ENCODE data around the gene RGS6.
"Not testable (repeated sequence)": the region's sequence is repeated elsewhere in the genome, so short reads cannot be mapped to it uniquely, and the experiment has no call there.

The RGS6 gene

DNA sequence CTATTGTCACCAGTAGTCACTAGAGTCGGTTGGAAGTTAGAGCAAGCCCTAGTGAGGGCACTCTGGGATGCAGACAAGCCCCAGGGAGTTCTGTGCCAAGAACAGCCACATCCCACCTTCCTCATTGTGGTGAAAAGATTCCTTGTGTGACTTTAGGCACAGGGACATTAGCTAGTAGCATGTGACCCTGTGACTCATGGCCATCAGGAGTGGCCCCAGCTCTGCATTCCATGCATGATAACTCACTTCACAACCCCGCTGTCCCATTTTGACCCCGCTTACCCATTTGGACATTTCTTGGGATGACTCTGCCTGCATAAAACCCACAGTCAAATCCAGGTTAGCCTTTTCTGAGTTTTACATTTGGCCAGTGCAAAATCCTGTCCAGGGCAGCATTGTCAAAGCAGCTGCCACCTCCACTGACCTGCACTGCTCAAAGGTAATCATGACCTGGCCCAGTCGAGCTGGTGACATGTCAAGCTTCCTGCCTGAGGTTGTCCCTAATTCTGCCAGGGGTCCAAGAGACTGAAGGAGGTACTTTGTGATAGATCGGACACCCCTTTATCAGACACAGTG is 531.1 kb downstream of the RGS6 start:
- DNase-seq: no peak

DNA sequence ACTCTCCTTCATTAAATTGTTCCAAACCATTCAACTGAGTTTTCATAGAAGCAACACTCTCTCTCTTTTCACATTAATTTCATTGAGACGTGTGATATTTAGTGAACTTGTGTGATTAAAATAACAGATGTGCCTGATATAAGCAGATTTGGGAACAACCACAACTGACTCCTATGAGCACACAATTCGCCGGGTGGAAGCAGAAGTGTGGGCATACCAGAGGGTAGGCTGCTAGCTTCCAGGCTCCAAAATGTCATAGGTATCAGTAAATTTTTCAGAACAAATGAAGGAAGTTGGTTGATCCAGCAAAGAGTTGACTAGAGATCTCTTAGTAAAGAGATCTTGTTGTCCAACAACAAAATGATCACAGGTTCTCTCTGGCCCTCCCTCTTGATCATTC is 532.0 kb downstream of the RGS6 start:
- DNase-seq: no peak

GRCh38 chr14:72466325-72466724 is 534.1 kb downstream of the RGS6 start:
- no peak for DNase-seq

- no peak for DNase-seq
These were observed 539.1 kb downstream of the RGS6 start for GRCh38 chr14:72471346-72471745.

- DNase-seq: no peak
These were observed 540.6 kb downstream of the RGS6 start for GRCh38 chr14:72472845-72473244.

- no peak for DNase-seq
These were observed 544.6 kb downstream of the RGS6 start for GRCh38 chr14:72476657-72477499.

DNA sequence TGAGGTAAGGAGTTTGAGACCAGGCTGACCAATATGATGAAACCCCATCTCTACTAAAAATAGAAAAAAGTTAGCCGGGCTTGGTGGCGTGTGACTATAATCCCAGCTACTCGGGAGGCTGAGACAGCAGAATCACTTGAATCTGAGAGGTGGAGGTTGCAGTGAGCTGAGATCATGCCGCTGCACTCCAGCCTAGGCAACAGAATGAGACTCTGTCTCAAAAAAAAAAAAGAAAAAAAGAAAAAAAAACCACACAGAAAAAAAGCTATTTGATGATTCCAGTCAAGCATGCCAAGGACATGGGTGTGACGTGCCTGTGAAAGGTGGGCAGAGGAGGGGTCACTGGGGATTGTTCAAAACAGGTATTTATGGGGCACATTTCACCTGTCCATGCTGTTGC is 545.3 kb downstream of the RGS6 start:
- not testable (repeated sequence) for DNase-seq

GRCh38 chr14:72478471-72478893 is 546.3 kb downstream of the RGS6 start:
- DNase-seq: no peak

DNA sequence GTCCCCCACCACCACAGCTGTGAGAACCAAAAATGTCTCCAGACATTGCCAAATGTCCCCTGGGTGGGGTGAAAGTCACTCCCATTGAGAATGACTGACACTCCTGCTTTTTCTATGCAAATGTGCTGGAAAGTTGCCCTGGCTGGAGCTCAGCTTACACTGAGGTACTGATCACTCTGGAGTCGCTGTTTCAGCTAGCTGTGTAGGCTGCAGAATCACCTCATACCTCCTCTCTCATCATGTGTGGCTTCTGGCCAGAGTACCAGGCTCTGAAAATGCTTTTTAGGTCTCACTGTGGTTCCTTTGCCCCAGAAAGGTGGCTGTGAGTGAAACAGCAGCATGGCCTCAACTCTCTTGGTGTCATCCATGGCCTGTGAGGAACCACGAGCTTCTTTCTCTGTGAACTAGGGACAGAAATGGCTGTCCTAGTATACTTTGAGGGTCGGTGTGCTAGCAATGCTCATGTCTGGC is 547.3 kb downstream of the RGS6 start:
- DNase-seq: no peak

GRCh38 chr14:72480464-72481243 is 548.4 kb downstream of the RGS6 start:
- DNase-seq: no peak

DNA sequence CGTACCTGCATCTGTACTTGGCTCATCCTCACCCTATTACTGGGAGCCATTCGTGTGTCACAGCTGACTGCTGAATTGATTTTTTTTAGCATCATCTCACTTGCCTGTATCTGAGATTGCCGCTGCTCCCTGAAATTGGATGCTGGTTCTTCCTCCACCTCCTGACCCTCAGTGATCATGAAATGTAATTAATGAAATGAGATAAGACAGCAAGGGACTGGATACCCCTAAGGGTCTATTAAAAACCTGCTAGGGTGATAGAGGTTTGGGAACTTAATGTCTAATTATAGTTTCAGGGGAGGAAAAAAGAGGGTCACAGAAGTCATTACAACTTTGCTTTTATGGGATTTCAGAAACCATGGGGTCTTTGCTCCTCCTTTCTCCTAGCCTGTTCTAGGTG is 551.1 kb downstream of the RGS6 start:
- DNase-seq: no peak

DNA sequence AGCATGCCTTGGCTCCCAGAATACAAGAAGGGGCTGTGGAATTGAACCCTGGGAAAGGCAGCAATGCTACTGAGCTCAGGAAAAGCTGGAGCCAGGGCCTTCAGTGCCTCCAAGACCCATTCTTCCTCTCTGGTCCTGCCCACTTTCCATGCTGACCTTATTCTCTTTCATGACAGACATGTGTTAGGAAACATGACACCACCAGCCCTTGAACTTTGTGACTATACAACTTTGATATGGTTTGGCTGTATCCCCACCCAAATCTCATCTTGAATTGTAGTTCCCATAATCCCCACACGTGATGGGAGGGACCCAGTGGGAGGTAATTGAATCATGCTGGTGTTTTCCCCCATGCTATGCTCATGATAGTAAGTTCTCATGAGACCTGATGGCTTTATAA is 553.5 kb downstream of the RGS6 start:
- no peak for DNase-seq

- no peak for DNase-seq
These were observed 556.3 kb downstream of the RGS6 start for GRCh38 chr14:72488514-72488913.

GRCh38 chr14:72492196-72492595 is 560.0 kb downstream of the RGS6 start:
- DNase-seq: no peak

- DNase-seq: no peak
These were observed 563.4 kb downstream of the RGS6 start for GRCh38 chr14:72495668-72496067.

DNA sequence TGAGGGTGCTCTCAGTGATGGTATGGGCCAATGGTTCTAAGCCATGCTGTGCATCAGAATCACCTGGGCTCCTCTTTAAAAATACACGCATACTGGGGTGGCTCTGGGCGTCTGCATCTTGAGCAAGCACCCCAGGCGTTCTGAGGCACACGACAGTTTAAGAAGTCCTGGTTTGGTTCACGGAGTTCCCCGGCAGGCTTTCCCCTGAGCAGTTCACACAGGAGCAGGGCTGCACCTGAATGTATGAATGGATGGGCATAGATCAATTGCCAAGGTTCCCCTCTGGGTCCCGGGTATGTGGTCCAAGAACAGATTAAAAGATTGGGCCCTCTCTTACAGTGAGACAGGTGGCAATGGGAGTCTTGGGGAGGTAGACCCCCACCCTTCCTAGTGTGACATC is 566.4 kb downstream of the RGS6 start:
- no peak for DNase-seq

GRCh38 chr14:72499746-72500145 is 567.5 kb downstream of the RGS6 start:
- no peak for DNase-seq

DNA sequence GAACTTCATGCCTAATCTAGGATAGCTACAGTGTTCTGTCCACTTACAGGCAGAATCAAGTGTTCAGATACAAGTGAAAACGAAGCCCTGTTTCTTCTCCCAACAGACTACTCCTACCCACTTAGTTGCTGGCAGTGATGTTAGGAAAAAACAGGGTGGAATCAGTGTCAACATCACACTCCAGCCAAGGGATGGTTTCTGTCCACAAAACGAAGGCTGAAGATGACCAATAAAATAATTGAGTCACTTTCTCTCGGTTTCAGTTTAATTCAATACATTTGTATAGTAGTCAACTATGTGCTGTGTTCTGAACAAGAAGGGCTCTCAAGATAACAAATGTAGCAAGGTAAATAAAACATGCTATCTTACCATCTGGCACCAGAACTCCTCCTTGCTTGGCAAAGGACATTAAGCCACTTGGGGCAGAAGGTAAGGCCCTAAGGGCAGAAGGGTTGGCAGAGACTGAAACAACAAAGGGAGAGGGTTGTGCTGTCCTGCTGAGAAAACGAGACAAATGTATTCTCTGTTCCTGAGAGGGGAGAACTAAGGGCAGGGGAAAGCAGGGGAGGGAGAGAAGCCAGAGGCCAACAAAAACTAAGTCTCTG is 568.1 kb downstream of the RGS6 start:
- DNase-seq: no peak

DNA sequence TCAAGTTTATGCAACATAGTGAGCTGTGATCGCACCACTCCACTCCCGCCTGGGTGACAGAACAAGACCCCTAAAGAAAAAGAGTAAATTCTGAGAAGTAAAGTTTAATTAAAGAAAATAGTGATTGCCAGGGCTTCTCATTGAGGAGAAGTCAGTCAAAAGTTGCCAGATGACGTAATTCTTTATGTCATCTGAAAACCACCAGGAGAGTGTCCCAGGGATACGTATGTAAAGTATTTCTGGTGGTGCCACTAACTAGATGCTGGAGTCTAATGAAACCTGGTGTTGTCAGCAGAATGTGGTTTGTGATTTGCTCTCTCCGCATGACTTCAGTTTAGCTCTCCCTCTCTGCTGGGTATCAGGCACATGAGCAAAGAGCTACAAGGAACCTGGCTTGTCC is 569.2 kb downstream of the RGS6 start:
- no peak for DNase-seq

DNA sequence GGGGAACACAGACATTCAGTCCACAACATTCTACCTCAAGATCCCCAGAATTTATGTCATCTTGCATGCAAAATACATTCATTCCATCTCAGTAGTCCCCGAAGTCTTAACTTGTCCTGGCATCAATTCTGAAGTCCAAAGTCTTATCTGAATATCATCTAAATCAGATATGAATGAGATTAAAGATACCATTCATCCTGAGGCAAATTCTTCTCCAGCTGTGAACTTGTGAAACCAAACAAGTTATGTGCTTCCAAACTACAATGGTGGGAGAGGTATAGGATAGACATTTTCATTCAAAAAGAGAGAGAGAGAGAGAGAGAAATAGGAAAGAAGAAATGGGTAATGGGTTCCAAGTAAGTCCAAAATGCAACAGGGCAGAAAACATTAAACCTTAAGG is 571.0 kb downstream of the RGS6 start:
- DNase-seq: no peak

DNA sequence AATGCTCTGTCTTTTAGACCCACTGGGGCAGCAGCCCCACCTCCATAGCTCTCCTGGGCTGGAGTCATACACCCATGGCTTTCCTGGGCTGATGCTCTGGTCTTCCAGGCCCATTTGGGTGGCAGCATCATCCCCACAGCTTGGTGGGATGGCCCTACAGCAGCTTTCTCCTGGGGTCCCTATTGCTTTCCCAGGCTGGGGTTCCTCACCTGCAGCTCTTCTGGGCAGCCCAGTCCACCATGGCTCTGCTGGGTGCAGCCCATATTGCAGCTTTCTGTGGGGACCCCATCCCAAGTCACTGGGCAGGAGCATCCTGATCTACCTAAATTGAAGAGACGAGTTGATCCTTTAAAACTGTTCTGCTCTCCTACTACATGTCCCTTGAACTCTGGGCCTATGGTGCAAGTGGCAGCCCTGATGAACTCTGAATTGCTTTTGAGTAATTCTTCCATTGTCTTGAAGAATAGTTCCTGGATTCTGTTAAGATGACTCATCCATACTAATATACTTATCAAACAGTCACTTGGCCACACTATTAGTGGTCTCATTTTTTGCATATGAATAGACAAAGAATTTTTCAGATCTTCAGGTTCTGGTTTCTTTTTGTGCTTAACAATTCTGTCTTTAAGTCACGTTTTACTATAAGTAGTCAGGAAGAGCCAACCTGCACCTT is 571.6 kb downstream of the RGS6 start:
- no peak for DNase-seq

DNA sequence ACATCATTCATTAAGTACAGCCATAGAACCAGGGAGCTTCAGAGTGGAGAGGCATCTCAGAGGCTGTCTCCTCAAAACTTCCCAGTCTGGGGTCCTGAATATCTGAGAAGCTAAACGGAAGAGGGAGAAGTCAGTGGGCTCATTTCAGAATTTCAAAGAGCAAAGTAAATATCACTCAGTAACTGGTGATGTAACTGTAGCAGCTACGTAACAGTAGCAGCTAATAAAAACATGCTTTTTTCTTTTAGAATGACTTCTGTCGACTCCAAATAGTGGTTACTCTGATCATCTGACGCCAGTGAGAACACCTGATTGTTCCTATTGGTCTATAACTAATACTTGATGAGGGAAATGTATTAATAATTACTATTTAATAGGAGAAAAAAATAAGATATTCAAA is 578.3 kb downstream of the RGS6 start:
- no peak for DNase-seq

- no peak for DNase-seq
These were observed 580.1 kb downstream of the RGS6 start for GRCh38 chr14:72512281-72512680.
